ENCODE data around the gene RTN4RL1. TPM values are rescaled to one million over a fixed set of nuclear protein-coding genes. Genes with fewer than 3 reads are reported as not detected.

The RTN4RL1 gene
- total RNA-seq, 4 donors from 2014 or later, result 0.50 to 0.86 (median 0.67) TPM

- H3K4me3 ChIP-seq, result no peak overlapping the region
- H3K36me3 ChIP-seq, result no peaks in the 10 kb centered on the region
- no peak for DNase-seq (ENCODE audit: extremely low spot score)
- TF ChIP-seq POLR2AphosphoS5 (IDR thresholded peaks at IDR 0.05) (no peak), CTCF (IDR thresholded peaks at IDR 0.05) (no peak), EP300 (IDR thresholded peaks at IDR 0.05) (no peak), POLR2A (IDR thresholded peaks at IDR 0.05; ENCODE audit: low read depth) (no peak)
- peak overlapping the region in 3 of 4 donors; percentile 13 to 66 (median 54) for H3K27ac ChIP-seq (replicated peaks in 1 of 4)
- intact Hi-C loops (cut with DNase I), result no loop called here
- peaks cover 0 to 15% (median 0%) of the 10 kb centered on the region in 4 donors for H3K27me3 ChIP-seq
- H3K4me1 ChIP-seq, result peaks cover 0 to 14% (median 10%) of the 10 kb centered on the region in 4 donors
- no peaks in the 10 kb centered on the region for H3K9me3 ChIP-seq
- 95% methylated on average over 4 of the region's 4 CpGs for WGBS
These were observed 12.6 kb downstream of the RTN4RL1 start for GRCh38 chr17:2012499-2012898.

GRCh38 chr17:2011411-2012371, 13.4 kb downstream of the RTN4RL1 start:
- 52% methylated on average over 15 of the region's 24 CpGs for WGBS
- Histone ChIP-seq H3K9me3 (no peaks in the 10 kb centered on the region), H3K27me3 (peaks cover 0 to 8% (median 0%) of the 10 kb centered on the region in 4 donors), H3K4me3 (peak overlapping the region in 1 of 4 donors; percentile 14), H3K27ac (replicated peaks in 1 of 4) (peak overlapping the region in 3 of 4 donors; percentile 13 to 66 (median 54)), H3K4me1 (peaks cover 0 to 14% (median 10%) of the 10 kb centered on the region in 4 donors), H3K36me3 (no peaks in the 10 kb centered on the region)
- DNase-seq (ENCODE audit: extremely low spot score), result no peak
- no peak for TF ChIP-seq EP300 (IDR thresholded peaks at IDR 0.05)
- no peak for TF ChIP-seq POLR2AphosphoS5 (IDR thresholded peaks at IDR 0.05)
- TF ChIP-seq CTCF (IDR thresholded peaks at IDR 0.05), result no peak
- TF ChIP-seq POLR2A (IDR thresholded peaks at IDR 0.05; ENCODE audit: low read depth), result no peak
- intact Hi-C loops (cut with DNase I), result no loop called here

- intact Hi-C loops (cut with DNase I), result no loop called here
- TF ChIP-seq EP300 (IDR thresholded peaks at IDR 0.05) (no peak), POLR2A (IDR thresholded peaks at IDR 0.05; ENCODE audit: low read depth) (no peak), CTCF (IDR thresholded peaks at IDR 0.05) (no peak), POLR2AphosphoS5 (IDR thresholded peaks at IDR 0.05) (no peak)
- DNase-seq (ENCODE audit: extremely low spot score), result no peak
- no peaks in the 10 kb centered on the region for H3K36me3 ChIP-seq
- H3K27me3 ChIP-seq, result peaks cover 0 to 3% (median 0%) of the 10 kb centered on the region in 4 donors
- 99% methylated on average over 5 of the region's 10 CpGs for WGBS
- H3K4me1 ChIP-seq, result peaks cover 0 to 14% (median 10%) of the 10 kb centered on the region in 4 donors
- H3K4me3 ChIP-seq, result no peak overlapping the region
- H3K9me3 ChIP-seq, result no peaks in the 10 kb centered on the region
- H3K27ac ChIP-seq (replicated peaks in 1 of 4), result no peak overlapping the region
These were observed 15.4 kb downstream of the RTN4RL1 start for GRCh38 chr17:2009737-2010136.

- WGBS, result 84% methylated on average over 15 of the region's 15 CpGs
- no peaks in the 10 kb centered on the region for H3K9me3 ChIP-seq
- no peak for DNase-seq (ENCODE audit: extremely low spot score)
- H3K4me3 ChIP-seq, result no peak overlapping the region
- intact Hi-C loops (cut with DNase I), result no loop called here
- H3K27ac ChIP-seq (replicated peaks in 1 of 4), result no peak overlapping the region
- H3K4me1 ChIP-seq, result peaks cover 0 to 14% (median 10%) of the 10 kb centered on the region in 4 donors
- TF ChIP-seq EP300 (IDR thresholded peaks at IDR 0.05) (no peak), POLR2A (IDR thresholded peaks at IDR 0.05; ENCODE audit: low read depth) (no peak), CTCF (IDR thresholded peaks at IDR 0.05) (no peak), POLR2AphosphoS5 (IDR thresholded peaks at IDR 0.05) (no peak)
- no peaks in the 10 kb centered on the region for H3K36me3 ChIP-seq
- H3K27me3 ChIP-seq, result peaks cover 0 to 3% (median 0%) of the 10 kb centered on the region in 4 donors
These were observed 16.6 kb downstream of the RTN4RL1 start for GRCh38 chr17:2008332-2009126.

Data from esophagus muscularis mucosa (tissue), 4 donors.